Mucosa of descending colon (tissue), 3 donors: ENCODE results near the gene SEMA3E. TPM values are rescaled to one million over a fixed set of nuclear protein-coding genes. Genes with fewer than 3 reads are reported as not detected.

Source experiments
- ATAC-seq: fragments of 200-7000 bp; cut with Tn5 transposase; one replicate; pipeline ENCODE4 v1.9.1; 2020; ENCODE audit warnings: mild to moderate bottlenecking, moderate library complexity
- DNase-seq, 3 donors: peaks; one replicate each; pipeline ENCODE4 v3.0.0-alpha.2; 2020
- H3K36me3 ChIP-seq: fragments of 200-600 bp; one replicate; pipeline ENCODE4 v1.8.0; 2021; ENCODE audit warnings: low read depth, mild to moderate bottlenecking
- H3K4me1 ChIP-seq: fragments of 200-600 bp; one replicate; pipeline ENCODE4 v1.8.0; 2021; ENCODE audit warnings: low read depth, mild to moderate bottlenecking
- H3K4me3 ChIP-seq: fragments of 200-600 bp; one replicate; pipeline ENCODE4 v1.8.0; 2021; ENCODE audit warnings: mild to moderate bottlenecking
- H3K9me3 ChIP-seq: fragments of 200-600 bp; one replicate; pipeline ENCODE4 v1.8.0; 2021; ENCODE audit warnings: mild to moderate bottlenecking
- intact Hi-C, 2 donors: fragments of 100-400 bp; cut with DNase I in 1 of 2; cut with micrococcal nuclease in 1 of 2; formaldehyde crosslinking; loops; one replicate each; pipeline versions ENCODE4 v1.11.0 to v1.11.1; 2022; cut with DNase I, micrococcal nuclease
- total RNA-seq, 3 donors: library from RNA; stranded (reverse); fragmentation: NEBNext Ultra II Directional in 2 of 3; extraction: Animal tissue kit (Norgen Biotek cat#: 25700) in 2 of 3; gene quantifications; one replicate each; pipeline versions ENCODE4 v1.2.1 to v1.2.4, GENCODE V29; 2021 to 2023
- TF ChIP-seq, protein P1 (sequence below): fragments of 200-600 bp; IDR thresholded peaks from one replicate; pipeline ENCODE4 v1.8.0; 2022; ENCODE audit warnings: antibody characterized with exemption, mild to moderate bottlenecking
- donor health status: DM: no; HTN: no; CAD: no; lungs with moderate emphysema.
- donor health status: DM: no; HTN: no; CAD: no.
- donor health status: DM: no; HTN: yes; CAD: no.

SEMA3E gene
- total RNA-seq, 3 donors from 2014 or later = 1.7 to 5.8 (median 2.7) TPM

- no peak for ATAC-seq
- DNase-seq = no peak
- TF ChIP-seq, protein P1, sequence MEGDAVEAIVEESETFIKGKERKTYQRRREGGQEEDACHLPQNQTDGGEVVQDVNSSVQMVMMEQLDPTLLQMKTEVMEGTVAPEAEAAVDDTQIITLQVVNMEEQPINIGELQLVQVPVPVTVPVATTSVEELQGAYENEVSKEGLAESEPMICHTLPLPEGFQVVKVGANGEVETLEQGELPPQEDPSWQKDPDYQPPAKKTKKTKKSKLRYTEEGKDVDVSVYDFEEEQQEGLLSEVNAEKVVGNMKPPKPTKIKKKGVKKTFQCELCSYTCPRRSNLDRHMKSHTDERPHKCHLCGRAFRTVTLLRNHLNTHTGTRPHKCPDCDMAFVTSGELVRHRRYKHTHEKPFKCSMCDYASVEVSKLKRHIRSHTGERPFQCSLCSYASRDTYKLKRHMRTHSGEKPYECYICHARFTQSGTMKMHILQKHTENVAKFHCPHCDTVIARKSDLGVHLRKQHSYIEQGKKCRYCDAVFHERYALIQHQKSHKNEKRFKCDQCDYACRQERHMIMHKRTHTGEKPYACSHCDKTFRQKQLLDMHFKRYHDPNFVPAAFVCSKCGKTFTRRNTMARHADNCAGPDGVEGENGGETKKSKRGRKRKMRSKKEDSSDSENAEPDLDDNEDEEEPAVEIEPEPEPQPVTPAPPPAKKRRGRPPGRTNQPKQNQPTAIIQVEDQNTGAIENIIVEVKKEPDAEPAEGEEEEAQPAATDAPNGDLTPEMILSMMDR = no peak
- no peaks in the 10 kb centered on the region for H3K4me1 ChIP-seq
- H3K9me3 ChIP-seq = no peaks in the 10 kb centered on the region
- no peak overlapping the region for H3K4me3 ChIP-seq
- no peaks in the 10 kb centered on the region for H3K36me3 ChIP-seq
- intact Hi-C loops = no loop called here
Measured at GRCh38 chr7:83472376-83472775, 176.6 kb downstream of the SEMA3E start.

GRCh38 chr7:83469491-83469890 lies 179.4 kb downstream of the SEMA3E start:
- Histone ChIP-seq H3K9me3 (no peaks in the 10 kb centered on the region), H3K4me1 (no peaks in the 10 kb centered on the region), H3K4me3 (no peak overlapping the region), H3K36me3 (no peaks in the 10 kb centered on the region)
- no peak for ATAC-seq
- TF ChIP-seq, protein P1 = no peak
- DNase-seq = no peak
- intact Hi-C loops = no loop called here

DNA sequence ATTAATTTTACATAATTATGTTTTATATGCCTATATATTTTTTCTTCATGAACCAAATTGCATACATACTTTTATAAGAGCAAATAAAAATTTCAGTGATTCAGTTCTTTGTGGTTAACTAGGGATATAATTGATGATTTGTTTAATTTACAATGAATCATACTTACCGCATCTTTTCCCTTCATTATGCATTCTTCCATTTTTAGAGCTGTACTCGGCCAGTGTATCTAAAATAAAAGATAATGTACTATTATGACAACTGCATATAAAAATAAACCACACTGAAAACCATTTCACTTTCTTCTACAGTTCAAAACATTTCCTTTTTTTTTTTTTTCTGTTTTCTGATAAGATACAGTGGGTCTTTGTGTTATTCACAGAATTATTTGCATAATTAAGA lies 179.9 kb downstream of the SEMA3E start:
- TF ChIP-seq, protein P1 = no peak
- Histone ChIP-seq H3K9me3 (no peaks in the 10 kb centered on the region), H3K36me3 (no peaks in the 10 kb centered on the region), H3K4me1 (no peaks in the 10 kb centered on the region), H3K4me3 (no peak overlapping the region)
- DNase-seq (no peak), ATAC-seq (no peak)
- intact Hi-C loops = no loop called here

DNA sequence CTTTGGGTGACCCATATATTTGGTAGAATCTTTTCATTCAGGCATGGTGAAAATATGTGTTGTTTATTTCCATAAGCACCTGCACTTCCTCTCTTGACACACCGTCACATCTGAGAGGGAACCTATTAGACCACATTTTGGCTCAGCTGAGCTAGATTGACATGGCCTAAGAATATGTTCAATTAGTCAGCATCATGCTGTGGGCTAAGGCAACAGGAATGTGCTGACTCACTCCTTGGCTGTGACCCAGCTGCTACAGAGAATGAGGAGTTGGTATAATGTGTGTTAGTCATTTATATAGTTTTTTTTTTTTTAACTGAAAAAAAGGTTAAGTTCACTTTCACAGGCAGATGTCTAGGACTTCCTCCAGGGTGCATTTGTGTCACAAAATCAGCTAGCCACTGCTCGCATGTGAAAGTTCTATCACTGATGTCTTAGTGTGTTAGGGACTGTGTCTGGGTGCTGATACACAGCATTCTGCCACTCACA lies 180.6 kb downstream of the SEMA3E start:
- Histone ChIP-seq H3K36me3 (no peaks in the 10 kb centered on the region), H3K9me3 (no peaks in the 10 kb centered on the region), H3K4me1 (no peaks in the 10 kb centered on the region), H3K4me3 (no peak overlapping the region)
- peak; percentile 27 to 53 (median 52) for DNase-seq
- intact Hi-C loops = no loop called here
- peak; percentile 64 for ATAC-seq
- TF ChIP-seq, protein P1 = no peak

GRCh38 chr7:83467493-83467892 lies 181.4 kb downstream of the SEMA3E start:
- ATAC-seq (no peak), DNase-seq (no peak)
- Histone ChIP-seq H3K9me3 (no peaks in the 10 kb centered on the region), H3K4me1 (no peaks in the 10 kb centered on the region), H3K36me3 (no peaks in the 10 kb centered on the region), H3K4me3 (no peak overlapping the region)
- TF ChIP-seq, protein P1 = no peak
- intact Hi-C loops = no loop called here

- TF ChIP-seq, protein P1 = no peak
- no peak for DNase-seq
- H3K4me1 ChIP-seq = no peaks in the 10 kb centered on the region
- intact Hi-C loops = no loop called here
- H3K4me3 ChIP-seq = no peak overlapping the region
- H3K9me3 ChIP-seq = no peaks in the 10 kb centered on the region
- no peak for ATAC-seq
- H3K36me3 ChIP-seq = no peaks in the 10 kb centered on the region
Measured at GRCh38 chr7:83466956-83467355, 182.0 kb downstream of the SEMA3E start.
